ENCODE results near the gene IFT43.

IFT43 gene

DNA sequence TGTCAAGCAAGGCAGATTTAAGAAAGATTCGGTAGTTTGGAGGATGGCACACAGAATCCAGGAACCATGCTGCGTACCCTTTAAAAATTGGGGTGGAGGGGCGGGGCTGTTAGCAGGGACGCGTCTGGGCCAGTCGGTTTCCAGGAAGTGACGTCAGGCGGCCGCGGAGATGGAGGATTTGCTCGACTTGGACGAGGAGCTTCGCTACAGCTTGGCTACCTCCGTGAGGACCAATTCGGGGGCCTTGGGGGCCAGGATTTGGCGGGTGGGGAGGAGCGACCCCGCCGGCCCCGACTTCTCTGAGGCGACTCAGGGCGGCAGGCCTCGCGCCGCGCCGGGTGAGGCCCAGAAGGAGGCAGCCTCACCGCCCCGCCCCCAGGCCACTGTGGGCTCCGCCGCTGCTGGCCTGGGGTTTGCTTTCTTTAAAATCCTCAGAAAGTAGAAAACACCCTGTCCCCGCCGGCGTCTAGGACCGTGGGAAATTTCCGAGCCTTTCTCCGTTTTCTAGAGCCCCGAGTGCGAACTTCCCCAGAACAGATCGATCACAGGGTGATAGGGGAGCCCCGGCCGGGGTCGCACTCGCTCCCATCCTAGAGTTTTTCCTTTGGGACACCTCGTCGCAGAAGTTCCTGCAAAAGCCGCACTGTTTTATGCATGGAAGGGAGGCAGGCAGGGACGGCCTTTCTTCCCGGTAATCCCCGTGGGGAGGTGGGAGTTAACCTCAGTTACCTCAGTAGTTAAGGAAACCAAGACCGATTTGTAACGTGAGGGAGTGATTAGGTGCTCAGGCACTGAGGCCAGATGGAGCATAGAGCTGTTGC, at the start of gene IFT43:
TSS of gene IFT43 (plus strand) at position 146 of the 821 bp plus-strand sequence. CDS start at position 170, 24 bp downstream.
- Mint-ChIP-seq H3K9me3 (no peaks in the 10 kb centered on the region), H3K36me3 (ENCODE audit: low read depth) (peaks cover 14% of the 10 kb centered on the region), H3K27ac (peak within 1 kb of the TSS; percentile 70), H3K4me3 (peak within 1 kb of the TSS; percentile 88), H3K27me3 (no peaks in the 10 kb centered on the region), H3K4me1 (ENCODE audit: low read depth) (peaks cover 29% of the 10 kb centered on the region)

DNA sequence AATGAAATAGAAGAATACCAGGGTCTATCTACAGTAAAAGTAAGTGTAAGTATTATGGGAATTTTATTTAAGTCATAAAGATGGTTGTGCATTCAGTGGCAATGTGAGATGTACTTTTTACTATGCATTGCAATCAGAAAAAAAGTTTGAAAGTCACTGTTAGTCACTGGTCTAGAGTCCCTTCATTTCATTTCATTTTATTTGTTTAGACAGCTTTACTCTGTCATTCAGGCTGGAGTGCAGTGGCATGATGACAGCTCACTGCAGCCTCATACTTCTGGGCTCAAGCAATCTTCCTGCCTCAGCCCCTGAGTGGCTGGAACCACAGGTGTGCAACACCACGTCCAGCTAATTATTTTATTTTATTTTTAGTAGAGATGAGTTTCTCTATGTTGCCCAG, 46.4 kb upstream of the IFT43 start:
- no peaks in the 10 kb centered on the region for H3K27me3 Mint-ChIP-seq
- H3K36me3 Mint-ChIP-seq (ENCODE audit: low read depth): peaks cover 10% of the 10 kb centered on the region
- H3K27ac Mint-ChIP-seq: no peak overlapping the region
- no peaks in the 10 kb centered on the region for H3K9me3 Mint-ChIP-seq
- no peak overlapping the region for H3K4me3 Mint-ChIP-seq
- H3K4me1 Mint-ChIP-seq (ENCODE audit: low read depth): no peaks in the 10 kb centered on the region

DNA sequence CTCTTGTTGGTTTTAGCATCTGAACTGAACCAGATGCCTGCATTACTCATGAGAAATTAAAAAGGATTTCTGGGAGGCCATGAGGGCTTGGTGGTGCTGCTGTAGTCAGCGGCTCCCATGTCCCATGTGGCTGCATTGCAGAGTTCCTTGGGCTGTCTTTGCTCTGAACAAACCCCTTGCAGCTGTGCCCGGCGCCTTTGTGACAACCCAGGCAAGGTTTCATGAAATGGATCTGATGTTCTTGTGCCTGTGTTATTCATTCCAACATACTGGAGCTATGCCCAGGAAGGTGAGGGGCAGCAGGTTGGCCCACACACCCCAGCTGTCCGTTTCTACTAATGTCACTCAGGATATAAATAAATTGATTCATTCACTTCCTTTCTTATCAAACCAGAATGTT, 44.5 kb upstream of the IFT43 start:
- Mint-ChIP-seq H3K27me3 (no peaks in the 10 kb centered on the region), H3K4me1 (ENCODE audit: low read depth) (no peaks in the 10 kb centered on the region), H3K36me3 (ENCODE audit: low read depth) (peaks cover 10% of the 10 kb centered on the region), H3K9me3 (no peaks in the 10 kb centered on the region), H3K27ac (no peak overlapping the region), H3K4me3 (no peak overlapping the region)

DNA sequence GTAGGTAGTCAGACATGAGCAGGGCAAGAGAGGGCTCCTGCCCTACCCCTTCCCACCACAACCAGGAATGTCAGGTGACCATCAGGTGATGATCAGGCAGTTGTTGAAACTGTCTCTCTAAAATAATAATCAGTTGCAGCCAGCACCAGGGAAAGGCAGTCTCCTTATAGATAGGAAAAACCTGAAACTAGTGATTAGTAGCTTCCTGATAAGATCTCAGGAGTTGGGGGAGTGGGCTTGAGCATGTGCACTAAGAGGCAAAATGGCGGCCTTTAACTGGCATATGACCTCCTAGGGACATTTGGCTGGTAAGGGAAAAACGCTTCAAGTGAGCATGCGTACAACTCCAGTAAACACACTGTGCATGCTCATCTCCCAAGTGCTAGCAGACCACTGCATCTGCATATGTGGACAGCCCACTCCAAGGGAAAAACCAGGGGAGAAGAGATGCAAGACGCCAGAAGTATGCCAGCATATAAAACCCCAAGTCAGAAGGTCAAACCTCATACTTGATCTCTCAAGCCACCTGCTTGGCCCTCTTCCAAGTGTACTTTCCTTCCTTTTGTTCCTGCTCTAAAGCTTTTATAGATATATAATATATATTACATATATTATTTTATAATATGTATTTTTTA, 40.8 kb upstream of the IFT43 start:
- H3K36me3 Mint-ChIP-seq (ENCODE audit: low read depth): peaks cover 7% of the 10 kb centered on the region
- no peaks in the 10 kb centered on the region for H3K9me3 Mint-ChIP-seq
- no peak overlapping the region for H3K4me3 Mint-ChIP-seq
- no peaks in the 10 kb centered on the region for H3K4me1 Mint-ChIP-seq (ENCODE audit: low read depth)
- no peaks in the 10 kb centered on the region for H3K27me3 Mint-ChIP-seq
- no peak overlapping the region for H3K27ac Mint-ChIP-seq

DNA sequence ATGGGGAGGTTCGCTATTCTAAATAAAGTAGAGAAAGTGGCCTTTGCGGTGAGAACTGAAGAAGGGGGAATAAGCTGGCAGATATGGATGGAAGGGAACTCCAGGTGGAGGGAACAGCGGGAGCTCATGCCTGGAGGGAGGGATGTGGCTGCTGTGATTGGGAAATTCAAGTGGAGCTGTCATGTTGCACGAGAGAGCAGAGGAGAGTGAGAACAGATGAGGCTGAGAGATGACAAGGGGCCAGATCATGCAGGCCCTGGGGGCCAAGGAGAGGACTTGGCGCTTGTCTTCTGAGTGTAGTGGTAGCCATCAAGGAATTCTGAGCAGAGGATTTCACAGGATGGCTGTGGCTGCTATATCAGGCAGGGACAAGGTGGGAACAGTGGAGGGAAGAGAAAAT, 38.8 kb upstream of the IFT43 start:
- H3K4me3 Mint-ChIP-seq: no peak overlapping the region
- H3K27me3 Mint-ChIP-seq: no peaks in the 10 kb centered on the region
- no peaks in the 10 kb centered on the region for H3K4me1 Mint-ChIP-seq (ENCODE audit: low read depth)
- H3K27ac Mint-ChIP-seq: no peak overlapping the region
- H3K9me3 Mint-ChIP-seq: peaks cover under 1% of the 10 kb centered on the region
- peaks cover 8% of the 10 kb centered on the region for H3K36me3 Mint-ChIP-seq (ENCODE audit: low read depth)

DNA sequence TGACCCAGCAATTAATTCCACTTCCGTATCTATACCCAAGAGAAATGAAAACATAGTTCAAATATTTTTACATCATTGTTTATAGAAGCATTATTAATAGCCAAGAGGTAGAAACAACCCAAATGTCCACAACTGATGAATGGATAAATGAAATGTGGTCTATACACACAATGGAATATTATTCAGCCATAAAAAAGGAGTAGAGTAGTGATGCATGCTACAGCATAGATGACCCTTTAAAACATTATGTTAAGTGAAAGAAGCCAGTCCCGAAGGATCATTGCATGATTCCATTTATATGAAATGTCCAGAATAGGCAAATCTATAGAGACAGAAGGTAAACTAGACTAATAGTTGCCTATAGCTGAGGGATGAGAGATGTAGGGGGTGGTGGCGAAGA, 33.1 kb upstream of the IFT43 start:
- peaks cover 10% of the 10 kb centered on the region for H3K36me3 Mint-ChIP-seq (ENCODE audit: low read depth)
- H3K4me3 Mint-ChIP-seq: no peak overlapping the region
- peaks cover 8% of the 10 kb centered on the region for H3K9me3 Mint-ChIP-seq
- H3K27ac Mint-ChIP-seq: no peak overlapping the region
- no peaks in the 10 kb centered on the region for H3K4me1 Mint-ChIP-seq (ENCODE audit: low read depth)
- H3K27me3 Mint-ChIP-seq: no peaks in the 10 kb centered on the region

DNA sequence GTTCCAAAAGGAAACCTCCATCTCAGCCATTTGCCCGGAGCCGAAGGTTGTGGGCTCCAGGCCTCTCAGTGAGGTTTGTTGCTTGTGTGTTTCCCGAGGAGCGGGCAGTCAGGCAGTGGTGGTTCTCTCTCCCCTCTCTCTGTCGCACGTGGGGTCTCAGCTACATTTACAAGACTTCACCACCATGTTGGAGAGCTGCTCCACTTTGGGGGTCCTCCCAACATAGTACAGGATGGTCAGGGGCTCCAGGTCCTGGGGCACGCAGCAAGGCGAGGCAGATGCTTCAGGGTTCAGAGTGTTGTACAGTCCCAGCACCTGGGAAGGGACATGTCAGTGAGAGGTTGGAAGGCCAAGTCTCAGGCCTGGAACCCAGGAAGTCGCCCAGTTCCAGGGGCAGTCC, 26.5 kb upstream of the IFT43 start:
- H3K4me1 Mint-ChIP-seq (ENCODE audit: low read depth): peaks cover 5% of the 10 kb centered on the region
- no peaks in the 10 kb centered on the region for H3K9me3 Mint-ChIP-seq
- no peaks in the 10 kb centered on the region for H3K36me3 Mint-ChIP-seq (ENCODE audit: low read depth)
- H3K27me3 Mint-ChIP-seq: no peaks in the 10 kb centered on the region
- H3K27ac Mint-ChIP-seq: no peak overlapping the region
- H3K4me3 Mint-ChIP-seq: no peak overlapping the region

DNA sequence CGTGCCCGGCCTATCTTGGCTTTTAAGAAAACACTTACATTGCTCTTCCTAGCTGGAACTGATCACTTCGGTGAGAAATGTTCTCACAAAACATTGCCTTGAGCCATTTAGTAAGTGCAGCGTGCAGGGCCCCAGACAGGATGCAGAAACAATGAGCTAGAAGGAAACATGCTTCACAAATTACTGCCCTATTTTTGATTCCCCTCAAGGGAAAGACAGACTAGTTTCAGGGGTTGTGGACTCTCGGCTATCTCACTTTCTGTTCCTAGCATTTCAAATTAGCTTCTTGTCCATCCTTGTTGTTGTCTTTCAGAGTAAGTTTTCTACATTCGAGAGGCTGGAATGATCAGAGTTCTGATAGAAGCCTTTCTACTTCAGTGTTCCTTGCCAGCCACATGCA, 25.3 kb upstream of the IFT43 start:
- no peaks in the 10 kb centered on the region for H3K36me3 Mint-ChIP-seq (ENCODE audit: low read depth)
- H3K9me3 Mint-ChIP-seq: no peaks in the 10 kb centered on the region
- no peak overlapping the region for H3K27ac Mint-ChIP-seq
- no peak overlapping the region for H3K4me3 Mint-ChIP-seq
- no peaks in the 10 kb centered on the region for H3K27me3 Mint-ChIP-seq
- peaks cover 5% of the 10 kb centered on the region for H3K4me1 Mint-ChIP-seq (ENCODE audit: low read depth)

DNA sequence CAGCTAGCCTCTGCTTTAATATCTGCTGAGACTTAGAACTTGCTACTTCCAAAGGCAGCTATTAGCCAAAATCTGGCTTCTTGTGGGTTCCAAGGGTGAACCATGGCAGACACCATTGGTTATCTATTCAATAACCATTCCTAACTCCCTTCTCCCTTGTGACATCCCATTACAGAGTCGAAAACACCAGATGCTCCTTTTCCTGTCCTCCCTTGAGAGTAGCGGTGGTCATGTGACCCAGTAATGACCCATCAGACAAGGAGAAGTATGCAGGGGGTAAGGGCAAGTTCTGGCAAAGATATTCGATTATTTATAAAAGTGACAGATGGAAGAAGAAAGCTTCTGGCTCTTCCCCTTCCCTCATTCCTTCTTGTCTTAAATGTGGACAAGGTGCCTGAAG, 23.9 kb upstream of the IFT43 start:
- Mint-ChIP-seq H3K27me3 (no peaks in the 10 kb centered on the region), H3K4me3 (no peak overlapping the region), H3K9me3 (no peaks in the 10 kb centered on the region), H3K36me3 (ENCODE audit: low read depth) (peaks cover 13% of the 10 kb centered on the region), H3K4me1 (ENCODE audit: low read depth) (peaks cover 5% of the 10 kb centered on the region), H3K27ac (no peak overlapping the region)

DNA sequence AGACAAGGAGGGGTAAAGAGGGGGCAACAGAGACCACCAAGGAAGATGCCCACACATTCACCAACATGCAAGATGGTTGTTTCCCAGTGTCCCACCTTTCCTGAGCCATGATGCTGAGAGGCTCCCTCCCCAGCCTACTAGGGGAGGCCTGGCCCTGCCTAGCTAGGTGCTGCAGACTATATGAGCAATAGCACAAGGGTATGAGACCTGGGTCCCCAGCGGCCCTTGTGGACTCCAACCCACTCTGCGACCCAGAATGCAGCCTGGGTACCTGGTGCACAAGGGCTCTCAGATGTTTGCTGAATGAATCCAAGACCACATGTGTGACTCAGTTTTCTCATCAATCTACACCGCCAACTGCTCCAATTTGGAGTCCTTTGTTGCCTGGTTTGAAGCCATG, 17.7 kb upstream of the IFT43 start:
- no peak overlapping the region for H3K4me3 Mint-ChIP-seq
- H3K27me3 Mint-ChIP-seq: no peaks in the 10 kb centered on the region
- H3K9me3 Mint-ChIP-seq: no peaks in the 10 kb centered on the region
- no peak overlapping the region for H3K27ac Mint-ChIP-seq
- no peaks in the 10 kb centered on the region for H3K4me1 Mint-ChIP-seq (ENCODE audit: low read depth)
- H3K36me3 Mint-ChIP-seq (ENCODE audit: low read depth): peaks cover 13% of the 10 kb centered on the region

DNA sequence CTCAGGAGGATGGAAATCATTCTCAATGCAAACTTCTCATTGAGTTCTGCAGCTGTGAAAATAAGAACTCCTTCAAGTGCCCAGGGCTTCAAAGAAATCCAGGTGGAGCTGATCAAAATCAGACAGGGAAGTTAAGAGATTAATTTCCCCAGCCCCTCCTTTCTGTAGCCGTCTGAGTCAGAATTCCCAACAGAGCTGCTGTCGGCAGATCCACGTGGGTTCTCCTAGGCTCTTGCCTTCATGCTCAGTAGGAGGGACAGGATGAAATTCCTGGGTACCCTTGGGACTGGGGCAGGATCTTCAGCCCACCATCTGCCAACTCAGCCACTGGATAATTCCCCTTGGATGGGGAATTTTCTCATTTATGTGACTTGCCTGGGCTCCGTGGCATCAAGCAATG, 17.1 kb upstream of the IFT43 start:
- Mint-ChIP-seq H3K4me3 (no peak overlapping the region), H3K27ac (no peak overlapping the region), H3K4me1 (ENCODE audit: low read depth) (no peaks in the 10 kb centered on the region), H3K36me3 (ENCODE audit: low read depth) (peaks cover 13% of the 10 kb centered on the region), H3K27me3 (no peaks in the 10 kb centered on the region), H3K9me3 (no peaks in the 10 kb centered on the region)

DNA sequence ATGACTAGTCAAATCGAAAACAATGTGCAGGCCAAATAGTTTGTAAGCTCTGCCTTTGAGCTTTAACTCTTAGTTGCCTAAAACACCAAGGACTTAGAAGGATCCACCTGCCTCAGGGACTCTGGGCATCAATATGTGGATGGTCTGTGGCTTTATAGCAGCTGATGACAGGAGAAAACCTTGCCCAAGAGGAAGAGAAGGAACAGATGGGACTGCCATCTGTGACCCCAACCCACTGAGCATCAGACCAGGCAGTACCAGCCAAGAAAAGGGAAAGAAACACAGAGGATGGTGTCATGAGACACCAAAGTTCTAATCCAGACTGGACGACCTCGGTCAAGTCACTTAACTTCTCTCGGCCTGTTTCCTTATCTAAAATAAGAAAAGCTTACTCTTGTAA, 16.4 kb upstream of the IFT43 start:
- Mint-ChIP-seq H3K36me3 (ENCODE audit: low read depth) (peaks cover 13% of the 10 kb centered on the region), H3K4me3 (no peak overlapping the region), H3K4me1 (ENCODE audit: low read depth) (no peaks in the 10 kb centered on the region), H3K9me3 (no peaks in the 10 kb centered on the region), H3K27me3 (no peaks in the 10 kb centered on the region), H3K27ac (no peak overlapping the region)

DNA sequence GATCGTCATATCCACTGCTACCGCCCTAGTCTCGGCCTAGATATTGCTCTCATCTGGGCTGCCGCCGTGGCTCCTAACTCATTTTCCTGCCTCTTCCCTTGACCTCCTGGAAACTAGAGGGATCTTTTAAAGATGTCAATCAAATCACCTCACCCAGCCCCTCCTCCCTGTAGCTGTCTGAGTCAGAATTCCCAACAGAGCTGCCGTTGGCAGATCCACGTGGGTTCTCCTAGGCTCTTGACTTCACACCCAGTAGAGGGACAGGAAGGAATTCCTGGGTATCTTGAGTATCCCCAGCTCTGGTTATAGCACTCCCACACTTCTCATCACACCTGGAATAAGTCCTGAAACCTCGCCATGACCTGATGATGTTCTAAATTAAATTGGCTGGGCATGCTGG, 15.7 kb upstream of the IFT43 start:
- Mint-ChIP-seq H3K4me1 (ENCODE audit: low read depth) (no peaks in the 10 kb centered on the region), H3K36me3 (ENCODE audit: low read depth) (peaks cover 13% of the 10 kb centered on the region), H3K4me3 (no peak overlapping the region)

DNA sequence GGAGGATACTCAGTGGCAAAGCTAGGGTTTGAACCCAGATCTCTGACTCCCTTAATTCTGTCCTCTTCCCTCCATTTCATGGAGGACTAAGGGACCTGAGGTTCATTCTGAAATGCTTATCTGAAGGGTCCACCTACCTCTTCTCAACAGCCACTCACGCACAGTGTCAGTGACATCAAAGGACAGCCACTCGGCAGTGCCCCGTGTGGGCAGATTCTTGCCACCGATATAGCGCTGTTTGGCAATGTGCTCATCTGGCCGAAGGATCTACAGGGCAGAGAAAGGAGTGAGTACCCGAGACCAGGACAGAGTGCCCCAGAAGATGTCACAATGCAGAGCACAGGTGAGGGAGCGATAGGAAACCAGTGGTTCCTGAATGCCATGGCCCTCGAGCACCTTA, 14.6 kb upstream of the IFT43 start:
- H3K4me3 Mint-ChIP-seq: no peak overlapping the region
- no peaks in the 10 kb centered on the region for H3K27me3 Mint-ChIP-seq
- H3K4me1 Mint-ChIP-seq (ENCODE audit: low read depth): no peaks in the 10 kb centered on the region
- H3K9me3 Mint-ChIP-seq: no peaks in the 10 kb centered on the region
- H3K36me3 Mint-ChIP-seq (ENCODE audit: low read depth): peaks cover 6% of the 10 kb centered on the region
- H3K27ac Mint-ChIP-seq: no peak overlapping the region

More for the DNA sequence above, 15.7 kb upstream of the IFT43 start:
- Mint-ChIP-seq H3K9me3 (no peaks in the 10 kb centered on the region), H3K27ac (no peak overlapping the region), H3K27me3 (no peaks in the 10 kb centered on the region)

DNA sequence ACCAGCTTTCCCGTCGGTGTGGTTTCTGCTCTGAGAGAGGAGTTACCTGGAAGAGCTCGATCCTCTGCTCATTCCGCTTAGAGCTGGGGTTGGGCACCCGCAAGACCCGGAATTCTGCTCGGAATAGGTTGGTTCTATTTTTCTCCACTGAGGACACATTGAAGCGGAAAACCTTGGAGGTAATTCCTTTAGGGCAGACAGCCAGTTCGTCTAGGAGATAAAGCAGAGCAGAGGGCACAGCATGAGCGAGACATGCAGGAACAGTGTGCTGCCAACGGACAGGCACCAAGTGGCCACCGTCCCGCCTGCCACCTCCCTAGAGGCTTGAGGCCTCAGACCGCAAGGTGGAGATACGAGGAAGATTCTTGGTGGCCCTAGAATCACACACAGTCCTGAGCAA, 14.1 kb upstream of the IFT43 start:
- no peak overlapping the region for H3K4me3 Mint-ChIP-seq
- no peaks in the 10 kb centered on the region for H3K9me3 Mint-ChIP-seq
- H3K27me3 Mint-ChIP-seq: no peaks in the 10 kb centered on the region
- no peak overlapping the region for H3K27ac Mint-ChIP-seq
- no peaks in the 10 kb centered on the region for H3K4me1 Mint-ChIP-seq (ENCODE audit: low read depth)
- peaks cover under 1% of the 10 kb centered on the region for H3K36me3 Mint-ChIP-seq (ENCODE audit: low read depth)
